Peyer's patch (tissue), 4 donors: ENCODE data around the gene CLBA1.

Source experiments
- POLR2A ChIP-seq, 2 donors: fragments of 450-650 bp; IDR thresholded peaks; one replicate each; pipeline ENCODE4 v1.5.1; 2017; ENCODE audit warnings: antibody characterized with exemption in 2 of 2, mild to moderate bottlenecking in 2 of 2, moderate library complexity in 2 of 2
- TF ChIP-seq, protein P1 (sequence below), 6 experiments: fragments of 450-650 bp in 4 of 6; fragments of 200-600 bp in 2 of 6; sonication (generic) in 1 of 6; IDR thresholded peaks; one replicate each; pipeline ENCODE4 v1.5.1; 2017 to 2019; ENCODE audit warnings: antibody characterized with exemption in 6 of 6, mild to moderate bottlenecking in 3 of 6, moderate library complexity in 1 of 6

GRCh38 chr14:104993808-104994591, 8.4 kb downstream of the CLBA1 start:
- TF ChIP-seq, protein P1, sequence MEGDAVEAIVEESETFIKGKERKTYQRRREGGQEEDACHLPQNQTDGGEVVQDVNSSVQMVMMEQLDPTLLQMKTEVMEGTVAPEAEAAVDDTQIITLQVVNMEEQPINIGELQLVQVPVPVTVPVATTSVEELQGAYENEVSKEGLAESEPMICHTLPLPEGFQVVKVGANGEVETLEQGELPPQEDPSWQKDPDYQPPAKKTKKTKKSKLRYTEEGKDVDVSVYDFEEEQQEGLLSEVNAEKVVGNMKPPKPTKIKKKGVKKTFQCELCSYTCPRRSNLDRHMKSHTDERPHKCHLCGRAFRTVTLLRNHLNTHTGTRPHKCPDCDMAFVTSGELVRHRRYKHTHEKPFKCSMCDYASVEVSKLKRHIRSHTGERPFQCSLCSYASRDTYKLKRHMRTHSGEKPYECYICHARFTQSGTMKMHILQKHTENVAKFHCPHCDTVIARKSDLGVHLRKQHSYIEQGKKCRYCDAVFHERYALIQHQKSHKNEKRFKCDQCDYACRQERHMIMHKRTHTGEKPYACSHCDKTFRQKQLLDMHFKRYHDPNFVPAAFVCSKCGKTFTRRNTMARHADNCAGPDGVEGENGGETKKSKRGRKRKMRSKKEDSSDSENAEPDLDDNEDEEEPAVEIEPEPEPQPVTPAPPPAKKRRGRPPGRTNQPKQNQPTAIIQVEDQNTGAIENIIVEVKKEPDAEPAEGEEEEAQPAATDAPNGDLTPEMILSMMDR (IDR thresholded peaks at IDR 0.05) = no peak
- TF ChIP-seq POLR2A (IDR thresholded peaks at IDR 0.05) = no peak
